ENCODE measurements around the gene SON. TPM values are rescaled to one million over a fixed set of nuclear protein-coding genes. Genes with fewer than 3 reads are reported as not detected.

Gene SON
- total RNA-seq, 1 experiment from 2014 or later: 329 TPM

DNA sequence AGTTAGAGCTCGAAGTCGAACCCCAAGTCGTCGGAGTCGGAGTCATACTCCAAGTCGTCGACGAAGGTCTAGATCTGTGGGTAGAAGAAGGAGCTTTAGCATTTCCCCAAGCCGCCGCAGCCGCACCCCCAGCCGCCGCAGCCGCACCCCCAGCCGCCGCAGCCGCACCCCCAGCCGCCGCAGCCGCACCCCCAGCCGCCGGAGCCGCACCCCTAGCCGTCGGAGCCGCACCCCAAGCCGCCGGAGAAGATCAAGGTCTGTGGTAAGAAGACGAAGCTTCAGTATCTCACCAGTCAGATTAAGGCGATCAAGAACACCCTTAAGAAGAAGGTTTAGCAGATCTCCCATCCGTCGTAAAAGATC is 12.1 kb downstream of the SON start:
- no peak overlapping the region for H3K4me3 Mint-ChIP-seq
- Histone ChIP-seq H2BK15ac (ENCODE audit: low read depth, low read length) (no peak overlapping the region), H3K9me3 (ENCODE audit: control insufficient read depth, low read depth, low read length) (no peaks in the 10 kb centered on the region), H3K14ac (ENCODE audit: insufficient read depth, low read length) (no peak overlapping the region), H2BK12ac (ENCODE audit: insufficient read length, low read depth, low read length) (no peak overlapping the region), H3K23ac (ENCODE audit: insufficient read length, low read depth, low read length) (no peak overlapping the region), H2AK5ac (ENCODE audit: insufficient read length, low read length) (no peak overlapping the region), H2AFZ (ENCODE audit: low read length) (no peak overlapping the region), H3K56ac (ENCODE audit: insufficient read length, low read depth, low read length) (no peak overlapping the region), H3K23me2 (ENCODE audit: insufficient read length, low read depth, low read length, poor library complexity, severe bottlenecking) (no peaks in the 10 kb centered on the region), H3K18ac (ENCODE audit: insufficient read length, low read depth, low read length) (no peak overlapping the region), H3K4me1 (ENCODE audit: insufficient read depth, low read length) (no peaks in the 10 kb centered on the region), H3K4me2 (ENCODE audit: insufficient read depth, insufficient read length, low read length) (no peak overlapping the region), H4K5ac (ENCODE audit: insufficient read length, low read depth, low read length) (no peak overlapping the region), H3T11ph (ENCODE audit: low read length) (no peak overlapping the region), H3K79me1 (ENCODE audit: insufficient read depth, low read depth, low read length, poor library complexity, severe bottlenecking) (peaks cover 12% of the 10 kb centered on the region), H3K4ac (ENCODE audit: low read depth, low read length) (no peak overlapping the region), H2BK5ac (ENCODE audit: insufficient read length, low read length) (no peak overlapping the region), H3K27ac (ENCODE audit: insufficient read length, low read depth, low read length) (no peak overlapping the region), H3K27me3 (ENCODE audit: insufficient read depth, low read length) (no peaks in the 10 kb centered on the region), H4K91ac (ENCODE audit: insufficient read length, low read depth, low read length) (no peak overlapping the region), H3K9ac (ENCODE audit: extremely low read depth, insufficient read length, low read length) (no peak overlapping the region), H2BK20ac (ENCODE audit: low read depth, low read length, poor library complexity, severe bottlenecking) (no peak overlapping the region), H3K79me2 (ENCODE audit: insufficient read depth, low read length) (peaks cover 34% of the 10 kb centered on the region; the same call in 1 of the 2 replicates), H2BK120ac (ENCODE audit: low read depth, low read length, poor library complexity, severe bottlenecking) (no peak overlapping the region), H4K8ac (replicated peaks; ENCODE audit: insufficient read length, low read depth, low read length) (no peak overlapping the region), H4K20me1 (ENCODE audit: control insufficient read depth, insufficient read depth, insufficient read length) (no peaks in the 10 kb centered on the region)
- no CpG with 5 or more reads among the region's 32 CpGs for WGBS (ENCODE audit: extremely low coverage, insufficient read length, low lambda C conversion rate)
- H3K36me3 Mint-ChIP-seq (ENCODE audit: insufficient read depth in 1 of 3, low read depth in 3 of 3): peaks cover 80 to 96% (median 93%) of the 10 kb centered on the region in 3 experiments
- DNase-seq: no peak
- peak overlapping the region in 1 of 3 experiments; percentile 84; a peak in 2 of 7 replicates for H3K27ac Mint-ChIP-seq
- no peaks in the 10 kb centered on the region for H3K27me3 Mint-ChIP-seq (ENCODE audit: low read depth)
- H3K4me1 Mint-ChIP-seq: peaks cover 4 to 5% of the 10 kb centered on the region in 2 experiments; a peak in 2 of 4 replicates
- no peaks in the 10 kb centered on the region for H3K9me3 Mint-ChIP-seq
- TF ChIP-seq, protein P1, sequence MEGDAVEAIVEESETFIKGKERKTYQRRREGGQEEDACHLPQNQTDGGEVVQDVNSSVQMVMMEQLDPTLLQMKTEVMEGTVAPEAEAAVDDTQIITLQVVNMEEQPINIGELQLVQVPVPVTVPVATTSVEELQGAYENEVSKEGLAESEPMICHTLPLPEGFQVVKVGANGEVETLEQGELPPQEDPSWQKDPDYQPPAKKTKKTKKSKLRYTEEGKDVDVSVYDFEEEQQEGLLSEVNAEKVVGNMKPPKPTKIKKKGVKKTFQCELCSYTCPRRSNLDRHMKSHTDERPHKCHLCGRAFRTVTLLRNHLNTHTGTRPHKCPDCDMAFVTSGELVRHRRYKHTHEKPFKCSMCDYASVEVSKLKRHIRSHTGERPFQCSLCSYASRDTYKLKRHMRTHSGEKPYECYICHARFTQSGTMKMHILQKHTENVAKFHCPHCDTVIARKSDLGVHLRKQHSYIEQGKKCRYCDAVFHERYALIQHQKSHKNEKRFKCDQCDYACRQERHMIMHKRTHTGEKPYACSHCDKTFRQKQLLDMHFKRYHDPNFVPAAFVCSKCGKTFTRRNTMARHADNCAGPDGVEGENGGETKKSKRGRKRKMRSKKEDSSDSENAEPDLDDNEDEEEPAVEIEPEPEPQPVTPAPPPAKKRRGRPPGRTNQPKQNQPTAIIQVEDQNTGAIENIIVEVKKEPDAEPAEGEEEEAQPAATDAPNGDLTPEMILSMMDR (conservative IDR thresholded peaks at IDR 0.05): no peak
